C1 segment of cervical spinal cord (tissue), 14 donors: ENCODE results near the gene LENG9.
A peak's percentile ranks its signal among the peaks of the same experiment; 100 is the strongest.
"Not testable (repeated sequence)": the region's sequence is repeated elsewhere in the genome, so short reads cannot be mapped to it uniquely, and the experiment has no call there.

Experiments
- DNase-seq, 14 donors: peaks; one replicate each; lab custom pipeline; 2025; lab: John Stamatoyannopoulos, UW

Gene LENG9

DNA sequence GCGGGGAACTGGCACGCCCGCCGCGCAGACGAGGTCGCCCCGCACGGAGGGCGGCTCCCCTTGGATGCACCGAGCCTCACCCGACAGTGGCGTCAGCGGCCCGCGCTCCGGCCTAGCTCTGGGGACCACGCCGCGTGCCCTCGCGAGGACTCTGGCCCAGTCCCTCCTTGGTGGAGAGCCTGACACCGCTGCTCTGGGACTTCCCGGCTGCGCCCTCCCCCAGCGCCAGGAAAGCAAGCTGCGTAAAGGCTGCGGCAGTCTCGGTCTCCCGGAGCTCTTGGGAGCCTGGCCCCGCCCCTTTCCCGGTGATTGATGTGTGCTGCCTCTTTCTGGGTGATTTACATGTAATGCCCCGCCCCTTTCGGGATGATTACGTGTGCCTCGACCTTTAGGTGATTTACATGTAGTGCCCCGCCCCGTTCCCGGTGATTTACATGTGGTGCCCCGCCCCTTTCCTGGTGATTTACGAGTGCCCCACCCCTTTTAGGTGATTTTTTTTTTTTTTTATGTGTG lies at the start of gene LENG9:
LENG9 (minus strand) TSS at position 248 of the 513 bp plus-strand sequence. CDS start 252 bp downstream, outside the sequence.
- peak; percentile 11 to 95 (median 80) for DNase-seq

- not testable (repeated sequence) for DNase-seq
Measured at GRCh38 chr19:54509200-54509940, 45.8 kb upstream of the LENG9 start.

DNA sequence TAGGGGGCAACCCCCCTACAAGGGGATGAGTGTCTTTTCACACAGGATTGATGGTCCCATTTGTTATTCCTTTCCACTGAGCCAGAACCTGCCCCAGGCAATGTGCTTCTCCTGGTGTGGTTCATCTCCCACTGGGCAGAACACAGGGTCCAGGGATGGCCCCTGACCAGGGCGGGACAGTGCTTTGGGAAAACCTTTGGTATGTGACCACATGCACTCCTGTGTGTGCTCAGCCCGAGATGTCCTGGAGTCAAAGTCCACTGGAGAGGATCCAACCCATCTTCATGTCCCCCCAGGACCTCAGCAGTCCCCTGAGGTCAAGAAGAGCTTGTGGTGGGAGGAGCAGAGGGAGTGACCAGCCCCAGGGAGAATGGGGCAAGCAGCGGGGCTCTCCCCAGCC lies 44.9 kb upstream of the LENG9 start:
- DNase-seq: not testable (repeated sequence)

DNA sequence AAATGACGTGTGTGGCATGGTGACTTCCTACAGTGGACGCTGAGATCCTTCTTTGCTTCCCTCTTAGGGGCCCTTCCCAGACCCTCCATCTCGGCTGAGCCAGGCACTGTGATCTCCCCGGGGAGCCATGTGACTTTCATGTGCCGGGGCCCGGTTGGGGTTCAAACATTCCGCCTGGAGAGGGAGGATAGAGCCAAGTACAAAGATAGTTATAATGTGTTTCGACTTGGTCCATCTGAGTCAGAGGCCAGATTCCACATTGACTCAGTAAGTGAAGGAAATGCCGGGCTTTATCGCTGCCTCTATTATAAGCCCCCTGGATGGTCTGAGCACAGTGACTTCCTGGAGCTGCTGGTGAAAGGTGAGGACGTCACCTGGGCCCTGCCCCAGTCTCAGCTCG lies 44.2 kb upstream of the LENG9 start:
- DNase-seq: no peak

DNA sequence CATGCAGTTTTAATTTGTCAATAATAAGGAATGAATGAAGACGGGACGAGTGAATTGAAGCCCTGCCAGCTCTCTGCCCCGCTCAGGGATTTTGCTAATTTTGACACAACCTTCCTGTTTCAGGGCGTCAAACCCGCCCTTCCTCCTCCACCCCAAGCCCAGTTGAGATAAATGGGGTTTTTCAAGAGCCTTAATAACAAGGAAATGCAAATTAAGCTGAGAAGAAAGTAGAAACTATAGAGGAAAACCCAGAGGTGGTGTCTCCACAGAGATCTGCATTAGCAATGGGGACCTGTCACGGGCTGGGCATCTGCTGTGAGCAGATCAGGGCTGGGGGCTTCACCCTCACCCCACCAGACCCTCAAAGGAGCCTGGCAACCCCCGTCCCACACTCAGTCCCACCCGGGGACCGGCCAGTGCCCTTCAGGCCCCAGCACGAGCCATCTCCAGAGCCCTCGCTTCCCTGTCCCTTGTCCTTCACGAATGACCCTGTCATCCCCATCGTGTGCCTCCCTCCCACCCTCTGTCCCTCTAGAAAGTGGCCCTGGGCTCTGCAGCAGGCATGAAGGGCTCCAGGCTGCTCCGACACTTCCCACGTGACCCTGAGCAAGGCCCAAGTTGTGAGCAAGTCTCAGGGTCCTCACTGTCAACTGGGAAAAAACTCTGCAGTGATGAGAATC lies 43.6 kb upstream of the LENG9 start:
- not testable (repeated sequence) for DNase-seq

GRCh38 chr19:54506079-54506478 lies 42.5 kb upstream of the LENG9 start:
- no peak for DNase-seq

- not testable (repeated sequence) for DNase-seq
Measured at GRCh38 chr19:54505542-54505941, 42.0 kb upstream of the LENG9 start.

DNA sequence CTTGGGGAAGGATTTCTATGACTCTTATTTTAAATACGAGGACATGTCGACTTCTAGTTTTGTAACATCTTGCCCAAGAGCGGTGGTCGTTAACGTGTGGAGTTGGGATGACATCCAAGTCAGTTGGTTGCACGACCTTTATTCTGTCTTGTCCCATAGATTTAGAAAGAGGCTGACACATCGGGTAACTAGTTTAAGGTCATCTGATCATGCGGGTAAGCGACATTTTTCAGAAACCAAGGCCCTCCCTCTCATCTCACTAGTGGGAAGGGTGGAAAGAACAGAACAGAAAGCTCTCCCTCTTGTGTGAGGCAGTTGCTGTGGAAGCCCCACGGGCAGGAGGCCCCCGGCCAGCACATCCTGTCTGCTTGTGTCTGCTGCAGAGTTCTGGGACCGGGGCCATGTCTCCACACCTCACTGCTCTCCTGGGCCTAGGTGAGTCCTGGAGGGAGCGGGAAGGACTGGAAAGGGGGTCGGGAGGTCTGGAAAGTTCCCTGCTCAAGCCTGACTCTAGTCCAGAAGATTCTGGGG lies 39.0 kb upstream of the LENG9 start, which contains the start of gene LAIR2:
LAIR2 (plus strand) TSS at position 314 of the 531 bp plus-strand sequence; CDS start at position 402, 88 bp downstream.
- DNase-seq: no peak

DNA sequence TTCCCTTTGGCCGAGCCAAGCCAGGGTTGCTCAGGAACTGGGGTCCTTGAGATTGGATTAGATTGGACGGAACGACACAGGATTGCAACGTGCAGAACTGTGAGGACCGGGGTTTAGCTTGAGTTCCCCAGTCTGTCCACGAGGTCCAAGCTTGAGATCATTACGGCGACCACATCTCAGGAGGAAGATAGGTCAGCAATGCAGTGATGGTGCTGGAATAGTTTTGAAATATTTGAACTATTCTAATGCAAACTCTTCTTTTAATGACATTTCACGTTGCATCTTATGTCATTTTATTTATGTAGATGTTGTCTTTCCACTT lies 34.8 kb upstream of the LENG9 start:
- DNase-seq: not testable (repeated sequence)

DNA sequence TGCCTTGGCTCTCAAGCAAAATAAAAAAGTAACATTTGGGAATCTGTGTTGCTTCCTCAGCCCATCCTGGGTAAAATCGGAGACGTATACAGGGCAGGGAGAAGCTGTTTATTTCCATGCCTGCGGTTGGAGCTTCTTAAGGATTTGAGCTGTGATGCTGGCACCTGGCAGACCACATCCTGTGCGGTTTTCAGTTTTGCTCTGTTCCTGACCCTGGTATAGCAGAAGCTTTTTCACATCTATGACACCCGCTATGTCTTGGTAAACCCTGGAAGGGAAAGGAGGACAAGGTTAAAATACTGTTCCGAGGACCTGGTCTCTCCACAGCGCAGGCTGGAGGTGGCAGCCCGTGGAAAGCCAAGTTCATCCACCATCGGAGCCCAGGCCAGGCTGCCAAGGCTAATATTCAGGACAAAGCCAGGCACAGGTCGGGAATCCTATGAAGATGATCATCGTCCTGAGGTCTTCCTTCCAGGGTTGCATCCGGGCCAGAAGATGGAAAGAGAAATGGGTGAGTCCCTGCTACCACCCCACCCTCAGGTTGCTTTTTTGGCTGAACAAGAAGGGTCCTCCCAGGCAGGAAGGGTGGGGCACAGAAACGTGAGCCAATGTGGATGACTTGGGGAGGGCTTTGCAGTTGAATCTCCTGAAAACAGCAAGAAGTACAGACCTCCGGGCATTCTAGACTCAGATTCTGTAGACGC lies 34.3 kb upstream of the LENG9 start:
- DNase-seq: not testable (repeated sequence)

GRCh38 chr19:54495284-54495683 lies 31.7 kb upstream of the LENG9 start:
- not testable (repeated sequence) for DNase-seq

DNA sequence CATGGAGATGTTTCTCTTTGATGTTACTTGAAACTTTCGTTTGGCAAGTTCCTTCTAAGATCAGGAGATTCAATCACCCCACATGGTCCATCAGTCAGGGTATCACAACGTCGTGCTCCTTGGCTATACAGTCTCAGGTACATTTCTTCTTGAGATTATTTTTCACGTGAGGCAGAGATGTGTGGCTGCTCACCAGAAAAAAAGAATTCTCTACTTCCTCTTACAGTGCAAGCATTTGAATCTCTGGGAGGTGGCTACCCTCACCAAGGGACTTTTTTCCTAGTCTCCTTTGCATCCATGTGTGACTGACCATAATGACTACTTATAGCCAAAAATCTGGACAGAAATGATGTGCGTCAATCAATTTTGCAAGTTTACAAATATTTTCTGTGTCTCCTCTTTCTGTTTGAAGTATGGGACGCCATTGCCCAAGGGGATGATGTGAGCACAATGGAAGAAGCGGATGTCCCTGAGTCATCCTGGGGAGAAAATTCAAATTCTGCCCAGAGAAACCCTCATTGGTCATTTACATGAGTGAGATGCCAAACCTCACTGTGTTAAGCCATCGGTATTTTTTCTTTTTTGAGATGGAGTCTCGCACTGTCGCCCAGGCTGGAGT lies 30.5 kb upstream of the LENG9 start:
- no peak for DNase-seq

GRCh38 chr19:54493056-54493455 lies 29.5 kb upstream of the LENG9 start:
- not testable (repeated sequence) for DNase-seq

DNA sequence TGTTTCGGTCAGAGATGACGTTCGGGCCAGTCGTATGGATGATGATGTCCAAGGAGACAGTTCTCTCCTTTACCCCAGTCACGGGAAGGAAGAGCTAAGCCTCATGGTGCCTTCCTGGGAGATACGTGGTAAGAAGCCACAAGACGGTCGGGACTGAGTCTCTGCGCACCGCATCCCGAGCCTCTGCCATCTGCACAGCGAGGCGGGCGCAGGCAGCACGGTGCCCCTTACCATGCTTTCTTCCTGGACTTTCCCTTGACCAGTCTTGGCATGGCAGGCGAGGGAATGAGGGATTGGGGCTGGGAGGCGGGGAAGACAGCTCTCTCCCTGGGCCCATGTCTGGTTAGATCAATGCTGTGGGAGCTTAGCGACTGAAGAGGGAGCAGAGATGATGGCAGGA lies 29.0 kb upstream of the LENG9 start:
- no peak for DNase-seq

- DNase-seq: no peak
Measured at GRCh38 chr19:54489766-54490165, 26.2 kb upstream of the LENG9 start.

- DNase-seq: no peak
Measured at GRCh38 chr19:54489341-54489740, 25.8 kb upstream of the LENG9 start.

DNA sequence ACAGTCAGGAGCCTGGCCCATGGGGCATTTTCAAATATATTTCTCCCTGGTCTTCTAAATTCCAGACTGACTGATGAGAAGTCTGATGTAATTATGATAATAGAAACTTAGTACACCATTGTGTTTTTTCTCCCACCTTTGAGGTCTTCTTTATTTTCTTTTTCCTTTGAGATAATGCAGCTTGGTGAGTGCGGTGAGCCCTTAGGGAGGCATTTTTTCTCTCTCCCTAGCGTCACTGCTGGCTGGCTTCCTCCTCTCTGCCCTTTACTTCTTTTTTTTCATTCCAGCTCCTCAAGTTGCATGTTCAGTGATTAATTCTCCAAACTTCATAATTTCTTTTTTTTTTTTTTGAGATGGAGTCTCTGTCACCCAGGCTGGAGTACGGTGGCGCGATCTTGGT lies 22.3 kb upstream of the LENG9 start:
- no peak for DNase-seq

GRCh38 chr19:54484451-54484850 lies 20.9 kb upstream of the LENG9 start:
- no peak for DNase-seq

- no peak for DNase-seq
Measured at GRCh38 chr19:54482889-54483288, 19.3 kb upstream of the LENG9 start.

GRCh38 chr19:54481326-54481930 lies 17.9 kb upstream of the LENG9 start:
- DNase-seq: peak in 3 of 14 donors; percentile 1 to 18 (median 10)

DNA sequence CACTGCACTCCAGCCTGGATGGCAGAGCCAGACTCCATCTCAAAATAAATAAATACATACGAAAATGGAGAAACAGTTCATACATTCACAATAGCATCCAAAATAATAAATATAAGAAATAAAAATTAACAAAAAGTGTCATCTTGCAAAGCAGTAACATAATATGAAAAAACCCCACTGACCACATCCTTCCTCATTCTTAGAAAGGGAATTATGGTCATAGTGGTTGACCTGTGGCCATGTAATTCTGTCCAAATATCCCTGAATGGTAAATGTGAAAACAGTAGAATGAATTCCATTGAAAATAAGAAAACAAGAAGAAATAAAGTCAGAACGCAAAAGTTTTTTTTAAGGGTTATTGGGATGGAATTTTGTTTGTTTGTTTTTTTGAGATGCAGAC lies 16.5 kb upstream of the LENG9 start:
- no peak for DNase-seq
